Prostate gland (tissue), 2 donors: ENCODE results near the gene GLB1L. TPM values are rescaled to one million over a fixed set of nuclear protein-coding genes. Genes with fewer than 3 reads are reported as not detected.
"Not testable (repeated sequence)": the region's sequence is repeated elsewhere in the genome, so short reads cannot be mapped to it uniquely, and the experiment has no call there.

ENCODE experiments used
- DNase-seq: peaks from one replicate; pipeline ENCODE4 v3.0.0-alpha.2; 2019; ENCODE audit warnings: low spot score
- H3K27ac ChIP-seq, 2 donors: fragments of 200-600 bp; sonication (generic); 2 replicates each; pipeline ENCODE4 v1.5.1; 2017 to 2019
- H3K27me3 ChIP-seq: fragments of 200-600 bp; sonication (generic); replicated peaks from 2 replicates; pipeline ENCODE4 v1.5.1; 2019; ENCODE audit not compliant: insufficient read depth
- H3K36me3 ChIP-seq, 2 donors: fragments of 200-600 bp; sonication (generic); 1 replicate in 1 of 2; 2 replicates in 1 of 2; pipeline versions ENCODE4 v1.5.1 to v1.8.1; 2017 to 2019
- H3K4me1 ChIP-seq: fragments of 200-600 bp; sonication (generic); replicated peaks from 2 replicates; pipeline ENCODE4 v1.5.1; 2019
- H3K4me3 ChIP-seq, 2 donors: fragments of 200-600 bp; sonication (generic); 2 replicates each; pipeline ENCODE4 v1.5.1; 2017 to 2019
- H3K9me3 ChIP-seq: fragments of 200-600 bp; sonication (generic); 2 replicates; pipeline ENCODE4 v1.5.1; 2017
- CTCF ChIP-seq, 4 experiments: fragments of 200-600 bp in 2 of 4; fragments of 450-650 bp in 2 of 4; sonication (generic) in 2 of 4; IDR thresholded peaks; 1 replicate in 3 of 4; 2 replicates in 1 of 4; pipeline ENCODE4 v1.5.1; 2016 to 2019; ENCODE audit warnings: antibody characterized with exemption in 4 of 4, mild to moderate bottlenecking in 2 of 4, moderate library complexity in 2 of 4
- POLR2A ChIP-seq: fragments of 450-650 bp; IDR thresholded peaks from one replicate; pipeline ENCODE4 v1.6.1; 2016; ENCODE audit warnings: antibody characterized with exemption, mild to moderate bottlenecking
- POLR2AphosphoS5 ChIP-seq: sonication (generic); formaldehyde crosslinking; IDR thresholded peaks from one replicate; pipeline ENCODE4 v1.6.1; 2017; ENCODE audit warnings: antibody characterized with exemption
- WGBS: methylation state at CpG from one replicate; pipeline ENCODE4 v1.1.5; 2018; 5-methylcytosine and 5-hydroxymethylcytosine counted together
- intact Hi-C: fragments of 100-400 bp; cut with DNase I; formaldehyde crosslinking; loops from one replicate; pipeline ENCODE4 v1.14.2; 2022
- total RNA-seq, 2 donors: library from RNA; depleted of rRNA; stranded (reverse); fragments of >200 nt; gene quantifications; one replicate each; pipeline ENCODE4 v1.1.0, GENCODE V29; 2016

Gene GLB1L
- total RNA-seq, 2 donors from 2014 or later = 23.1 to 25.0 TPM

- H3K36me3 ChIP-seq, H3K27ac ChIP-seq, DNase-seq, H3K9me3 ChIP-seq, H3K4me1 ChIP-seq, H3K27me3 ChIP-seq, H3K4me3 ChIP-seq, intact Hi-C loops: not testable (repeated sequence)
- WGBS = 47% methylated on average over 26 of the region's 26 CpGs
- TF ChIP-seq POLR2AphosphoS5 = peak; percentile 23
Measured at GRCh38 chr2:219200502-219201326, 44.5 kb downstream of the GLB1L start.

- TF ChIP-seq POLR2AphosphoS5 = no peak
- TF ChIP-seq POLR2A = no peak
- TF ChIP-seq CTCF (IDR thresholded peaks at IDR 0.05) = no peak
- H3K36me3 ChIP-seq = no peaks in the 10 kb centered on the region
- no peak overlapping the region for H3K4me3 ChIP-seq
- no peaks in the 10 kb centered on the region for H3K27me3 ChIP-seq
- no peak overlapping the region for H3K27ac ChIP-seq
- no peaks in the 10 kb centered on the region for H3K9me3 ChIP-seq
- DNase-seq = no peak
- no peaks in the 10 kb centered on the region for H3K4me1 ChIP-seq
- intact Hi-C loops = no loop called here
- 87% methylated on average over 12 of the region's 12 CpGs for WGBS
Measured at GRCh38 chr2:219199470-219200211, 45.6 kb downstream of the GLB1L start.

GRCh38 chr2:219198974-219199373 lies 46.3 kb downstream of the GLB1L start:
- Histone ChIP-seq H3K4me1 (no peaks in the 10 kb centered on the region), H3K36me3 (no peaks in the 10 kb centered on the region), H3K27me3 (no peaks in the 10 kb centered on the region), H3K27ac (no peak overlapping the region), H3K4me3 (no peak overlapping the region), H3K9me3 (no peaks in the 10 kb centered on the region)
- no peak for TF ChIP-seq POLR2A
- no peak for TF ChIP-seq CTCF (IDR thresholded peaks at IDR 0.05)
- no peak for TF ChIP-seq POLR2AphosphoS5
- DNase-seq = no peak
- intact Hi-C loops = no loop called here
- WGBS = 84% methylated on average over 5 of the region's 5 CpGs

GRCh38 chr2:219197388-219197787 lies 47.9 kb downstream of the GLB1L start:
- TF ChIP-seq CTCF (IDR thresholded peaks at IDR 0.05) = no peak
- TF ChIP-seq POLR2A = no peak
- TF ChIP-seq POLR2AphosphoS5 = no peak
- no peaks in the 10 kb centered on the region for H3K27me3 ChIP-seq
- DNase-seq = no peak
- H3K4me3 ChIP-seq = no peak overlapping the region
- no peaks in the 10 kb centered on the region for H3K36me3 ChIP-seq
- H3K9me3 ChIP-seq = no peaks in the 10 kb centered on the region
- no peak overlapping the region for H3K27ac ChIP-seq
- intact Hi-C loops = no loop called here
- H3K4me1 ChIP-seq = no peaks in the 10 kb centered on the region
- 86% methylated on average over 1 of the region's 1 CpG for WGBS

GRCh38 chr2:219186754-219187456 lies 58.3 kb downstream of the GLB1L start:
- no peaks in the 10 kb centered on the region for H3K4me1 ChIP-seq
- H3K36me3 ChIP-seq = peaks cover 0 to 15% of the 10 kb centered on the region in 2 donors
- intact Hi-C loops = no loop called here
- no peak for DNase-seq
- TF ChIP-seq POLR2AphosphoS5 (no peak), CTCF (IDR thresholded peaks at IDR 0.05) (no peak), POLR2A (no peak)
- H3K27ac ChIP-seq = no peak overlapping the region
- WGBS = 88% methylated on average over 7 of the region's 7 CpGs
- H3K4me3 ChIP-seq = no peak overlapping the region
- H3K27me3 ChIP-seq = no peaks in the 10 kb centered on the region
- no peaks in the 10 kb centered on the region for H3K9me3 ChIP-seq
